Mucosa of descending colon (tissue), 3 donors: Measurements from ENCODE around the gene UVRAG. TPM values are rescaled to one million over a fixed set of nuclear protein-coding genes. Genes with fewer than 3 reads are reported as not detected.

Experiments
- ATAC-seq: fragments of 200-7000 bp; cut with Tn5 transposase; one replicate; pipeline ENCODE4 v1.9.1; 2020; ENCODE audit warnings: mild to moderate bottlenecking, moderate library complexity
- DNase-seq, 3 donors: peaks; one replicate each; pipeline ENCODE4 v3.0.0-alpha.2; 2020
- H3K36me3 ChIP-seq: fragments of 200-600 bp; one replicate; pipeline ENCODE4 v1.8.0; 2021; ENCODE audit warnings: low read depth, mild to moderate bottlenecking
- H3K4me1 ChIP-seq: fragments of 200-600 bp; one replicate; pipeline ENCODE4 v1.8.0; 2021; ENCODE audit warnings: low read depth, mild to moderate bottlenecking
- H3K4me3 ChIP-seq: fragments of 200-600 bp; one replicate; pipeline ENCODE4 v1.8.0; 2021; ENCODE audit warnings: mild to moderate bottlenecking
- H3K9me3 ChIP-seq: fragments of 200-600 bp; one replicate; pipeline ENCODE4 v1.8.0; 2021; ENCODE audit warnings: mild to moderate bottlenecking
- CTCF ChIP-seq: fragments of 200-600 bp; IDR thresholded peaks from one replicate; pipeline ENCODE4 v1.8.0; 2022; ENCODE audit warnings: antibody characterized with exemption, mild to moderate bottlenecking
- intact Hi-C, 2 donors: fragments of 100-400 bp; cut with DNase I in 1 of 2; cut with micrococcal nuclease in 1 of 2; formaldehyde crosslinking; loops; one replicate each; pipeline versions ENCODE4 v1.11.0 to v1.11.1; 2022; cut with DNase I, micrococcal nuclease
- total RNA-seq, 3 donors: library from RNA; stranded (reverse); fragmentation: NEBNext Ultra II Directional in 2 of 3; extraction: Animal tissue kit (Norgen Biotek cat#: 25700) in 2 of 3; gene quantifications; one replicate each; pipeline versions ENCODE4 v1.2.1 to v1.2.4, GENCODE V29; 2021 to 2023
- donor health status: DM: no; HTN: no; CAD: no; lungs with moderate emphysema.
- donor health status: DM: no; HTN: no; CAD: no.
- donor health status: DM: no; HTN: yes; CAD: no.

Gene UVRAG
- total RNA-seq, 3 donors from 2014 or later = 14.9 to 37.1 (median 16.9) TPM

- intact Hi-C loops = no loop called here
Observed at GRCh38 chr11:76023236-76024068, 208.4 kb downstream of the UVRAG start.

GRCh38 chr11:76025068-76025467, 210.1 kb downstream of the UVRAG start:
- H3K4me1 ChIP-seq = no peaks in the 10 kb centered on the region
- DNase-seq = no peak
- intact Hi-C loops = no loop called here
- ATAC-seq = no peak
- H3K36me3 ChIP-seq = no peaks in the 10 kb centered on the region
- H3K9me3 ChIP-seq = no peaks in the 10 kb centered on the region
- no peak overlapping the region for H3K4me3 ChIP-seq
- TF ChIP-seq CTCF = no peak

More at GRCh38 chr11:76023236-76024068, 208.4 kb downstream of the UVRAG start:
- TF ChIP-seq CTCF = no peak
- H3K36me3 ChIP-seq = no peaks in the 10 kb centered on the region
- no peak for DNase-seq
- H3K4me3 ChIP-seq = no peak overlapping the region
- no peaks in the 10 kb centered on the region for H3K4me1 ChIP-seq
- no peak for ATAC-seq
- H3K9me3 ChIP-seq = no peaks in the 10 kb centered on the region

GRCh38 chr11:76025817-76026216, 210.8 kb downstream of the UVRAG start:
- ATAC-seq (no peak), DNase-seq (no peak)
- Histone ChIP-seq H3K4me3 (no peak overlapping the region), H3K36me3 (no peaks in the 10 kb centered on the region), H3K4me1 (no peaks in the 10 kb centered on the region), H3K9me3 (no peaks in the 10 kb centered on the region)
- TF ChIP-seq CTCF = no peak
- intact Hi-C loops = no loop called here

GRCh38 chr11:76026281-76026680, 211.3 kb downstream of the UVRAG start:
- ATAC-seq = no peak
- intact Hi-C loops = no loop called here
- no peaks in the 10 kb centered on the region for H3K9me3 ChIP-seq

GRCh38 chr11:76026862-76027261, 211.9 kb downstream of the UVRAG start:
- DNase-seq (no peak), ATAC-seq (no peak)
- no peak overlapping the region for H3K4me3 ChIP-seq
- no peak for TF ChIP-seq CTCF
- no peaks in the 10 kb centered on the region for H3K4me1 ChIP-seq
- no peaks in the 10 kb centered on the region for H3K36me3 ChIP-seq
- intact Hi-C loops = no loop called here
- no peaks in the 10 kb centered on the region for H3K9me3 ChIP-seq

More at GRCh38 chr11:76026281-76026680, 211.3 kb downstream of the UVRAG start:
- no peak for TF ChIP-seq CTCF
- no peak overlapping the region for H3K4me3 ChIP-seq
- H3K4me1 ChIP-seq = no peaks in the 10 kb centered on the region
- no peak for DNase-seq
- H3K36me3 ChIP-seq = no peaks in the 10 kb centered on the region
